K562 (cell line): Measurements from ENCODE around the gene PDE11A. TPM values are rescaled to one million over a fixed set of nuclear protein-coding genes. Genes with fewer than 3 reads are reported as not detected.
A peak's percentile ranks its signal among the peaks of the same experiment; 100 is the strongest.

Experiments
- CGGBP1 ChIP-seq: fragments of 250-450 bp; sonication (Bioruptor Pico); IDR thresholded peaks from 2 replicates; pipeline ENCODE4 v1.9.0; 2021; ENCODE audit warnings: mild to moderate bottlenecking
- CHAMP1 ChIP-seq: fragments of 450-650 bp; IDR thresholded peaks from 2 replicates; pipeline ENCODE4 v1.6.1; 2016; ENCODE audit warnings: mild to moderate bottlenecking
- CHD2 ChIP-seq: IDR thresholded peaks from 2 replicates; pipeline ENCODE4 v1.6.1; 2011; ENCODE audit warnings: low read depth, low read length
- CTBP1 ChIP-seq: fragments of 450-650 bp; IDR thresholded peaks from 2 replicates; pipeline ENCODE4 v1.6.1; 2016; ENCODE audit warnings: borderline replicate concordance
- DLX4 ChIP-seq: fragments of 250-450 bp; sonication (Bioruptor Pico); IDR thresholded peaks from 2 replicates; pipeline ENCODE4 v1.6.1; 2021; ENCODE audit warnings: mild to moderate bottlenecking
- FOXK2 ChIP-seq, 2 experiments: fragments of 450-650 bp; IDR thresholded peaks in 1 of 2; conservative IDR thresholded peaks in 1 of 2; 2 replicates each; pipeline ENCODE4 v1.6.1; 2016; ENCODE audit warnings: low read depth in 2 of 2, mild to moderate bottlenecking in 1 of 2
- HDGF ChIP-seq: fragments of 450-650 bp; IDR thresholded peaks from 2 replicates; pipeline ENCODE4 v1.6.1; 2016
- ID3 ChIP-seq, 2 experiments: fragments of 250-450 bp in 1 of 2; fragments of 450-650 bp in 1 of 2; sonication (Bioruptor Pico) in 1 of 2; IDR thresholded peaks; 2 replicates each; pipeline versions ENCODE4 v1.6.1 to v1.8.0; 2016 to 2021; ENCODE audit warnings: mild to moderate bottlenecking in 2 of 2, moderate library complexity in 2 of 2, missing compliant biosample characterization in 1 of 2, missing genetic modification characterization in 1 of 2
- NR2C1 ChIP-seq, 2 experiments: fragments of 450-650 bp; IDR thresholded peaks; 2 replicates each; pipeline ENCODE4 v1.6.1; 2017; ENCODE audit warnings: mild to moderate bottlenecking in 2 of 2, antibody characterized with exemption in 1 of 2, inconsistent platforms in 1 of 2, missing compliant biosample characterization in 1 of 2, missing genetic modification characterization in 1 of 2
- POLR3G ChIP-seq: IDR thresholded peaks from 2 replicates; pipeline ENCODE4 v1.6.1; 2011; ENCODE audit not compliant: insufficient read length, insufficient replicate concordance; ENCODE audit errors: extremely low read depth
- RFX5 ChIP-seq: IDR thresholded peaks from 2 replicates; pipeline ENCODE4 v1.6.1; 2011; ENCODE audit warnings: low read depth, mild to moderate bottlenecking, improper control_type of control experiment, low read length
- ZNF347 ChIP-seq: fragments of 450-650 bp; formaldehyde crosslinking; IDR thresholded peaks from 2 replicates; pipeline ENCODE4 v1.4.0; 2020; ENCODE audit warnings: low read depth, mild to moderate bottlenecking, moderate library complexity
- ZNF407 ChIP-seq: fragments of 450-650 bp; IDR thresholded peaks from 2 replicates; pipeline ENCODE4 v1.6.1; 2016; ENCODE audit warnings: low read depth
- polyA plus RNA-seq, 8 experiments: library from polyadenylated mRNA; depleted of rRNA in 4 of 8; stranded (reverse) in 5 of 8; unstranded in 3 of 8; fragments of >200 nt; fragmentation: Nextera tagmentation in 2 of 8; fragmentation: Illumina TruSeq in 1 of 8; extraction: Ambion mirVana in 2 of 8; extraction: Trizol in 1 of 8; gene quantifications; 2 replicates each; pipeline versions ENCODE4 v1.2.1 to v1.2.3, GENCODE V29; 2011 to 2014; ENCODE audit warnings: inconsistent platforms in 1 of 8, missing spikeins in 1 of 8
- total RNA-seq, 7 experiments: library from RNA; depleted of rRNA in 6 of 7; stranded (reverse); fragments of >200 nt in 6 of 7; fragmentation: Illumina TruSeq in 2 of 7; extraction: Trizol in 2 of 7; gene quantifications; 2 replicates each; pipeline versions ENCODE4 v1.2.1 to v1.2.3, GENCODE V29; 2011 to 2021; ENCODE audit warnings: low replicate concordance in 1 of 7

Gene PDE11A
- total and polyA plus RNA-seq, 9 of the 15 experiments (the other 6 are each of a cell fraction or from before 2014, with no cell fraction given) = 3.2 to 22.1 (median 5.7) TPM

GRCh38 chr2:178072383-178073301 lies at the start of gene PDE11A (continued):
- TF ChIP-seq ZNF407 (0 out of 2 replicates have a peak, but pooled peaks have one; percentile 10), ID3 (CRISPR knock-in tag; IDR thresholded peaks at IDR 0.05) (no peak), ID3 (tag; IDR thresholded peaks at IDR 0.05) (0 out of 2 replicates have a peak, but pooled peaks have one; percentile 2), ZNF347 (CRISPR knock-in tag) (no peak), HDGF (no peak), RFX5 (no peak), CHD2 (no peak), CGGBP1 (CRISPR knock-in tag) (no peak), FOXK2 (conservative IDR thresholded peaks at IDR 0.05 in 1 of 2, IDR thresholded peaks at IDR 0.05 in 1 of 2; ENCODE audit: low read depth in 2 of 2) (0 out of 4 replicates have a peak, but pooled peaks of 1 of the 2 experiments have one; percentile 11), POLR3G (no peak), CHAMP1 (no peak; the same call in 1 of the 2 replicates), DLX4 (CRISPR knock-in tag) (no peak), CTBP1 (peak; percentile 94), NR2C1 (IDR thresholded peaks at IDR 0.05) (no peak), NR2C1 (tag; IDR thresholded peaks at IDR 0.05) (no peak)
